ENCODE measurements around the gene SSUH2.
"Not testable (repeated sequence)": the region's sequence is repeated elsewhere in the genome, so short reads cannot be mapped to it uniquely, and the experiment has no call there.

Gene SSUH2

GRCh38 chr3:8608041-8608790, 36.4 kb downstream of the SSUH2 start:
- DNase-seq, result no peak

GRCh38 chr3:8607234-8608040, 37.2 kb downstream of the SSUH2 start:
- DNase-seq, result no peak

- no peak for DNase-seq
Observed at GRCh38 chr3:8606701-8607231, 37.8 kb downstream of the SSUH2 start.

- DNase-seq, result no peak
Observed at GRCh38 chr3:8604988-8605387, 39.6 kb downstream of the SSUH2 start.

- no peak for DNase-seq
Observed at GRCh38 chr3:8604006-8604405, 40.6 kb downstream of the SSUH2 start.

- DNase-seq, result no peak
Observed at GRCh38 chr3:8603115-8603710, 41.4 kb downstream of the SSUH2 start.

- no peak for DNase-seq
Observed at GRCh38 chr3:8600457-8600856, 44.1 kb downstream of the SSUH2 start.

GRCh38 chr3:8599146-8599545, 45.5 kb downstream of the SSUH2 start:
- no peak for DNase-seq

- DNase-seq, result no peak
Observed at GRCh38 chr3:8597219-8597853, 47.3 kb downstream of the SSUH2 start.

- no peak for DNase-seq
Observed at GRCh38 chr3:8596321-8597218, 48.0 kb downstream of the SSUH2 start.

- no peak for DNase-seq
Observed at GRCh38 chr3:8595695-8596115, 48.9 kb downstream of the SSUH2 start.

- no peak for DNase-seq
Observed at GRCh38 chr3:8595252-8595651, 49.3 kb downstream of the SSUH2 start.

- no peak for DNase-seq
Observed at GRCh38 chr3:8593021-8593827, 51.4 kb downstream of the SSUH2 start.

- no peak for DNase-seq
Observed at GRCh38 chr3:8589880-8590556, 54.6 kb downstream of the SSUH2 start.

- no peak for DNase-seq
Observed at GRCh38 chr3:8584661-8585060, 59.9 kb downstream of the SSUH2 start.

GRCh38 chr3:8581806-8582445, 62.7 kb downstream of the SSUH2 start:
- no peak for DNase-seq

GRCh38 chr3:8581373-8581772, 63.2 kb downstream of the SSUH2 start:
- no peak for DNase-seq

- DNase-seq, result not testable (repeated sequence)
Observed at GRCh38 chr3:8580434-8580833, 64.2 kb downstream of the SSUH2 start.

- no peak for DNase-seq
Observed at GRCh38 chr3:8579943-8580342, 64.7 kb downstream of the SSUH2 start.

- no peak for DNase-seq
Observed at GRCh38 chr3:8579096-8579495, 65.5 kb downstream of the SSUH2 start.
